Psoas muscle (tissue), 8 donors: ENCODE measurements around the gene CAMSAP2. TPM values are rescaled to one million over a fixed set of nuclear protein-coding genes. Genes with fewer than 3 reads are reported as not detected.
"Not testable (repeated sequence)": the region's sequence is repeated elsewhere in the genome, so short reads cannot be mapped to it uniquely, and the experiment has no call there.

ENCODE experiments used
- ATAC-seq, 4 donors: fragments of 200-7000 bp; cut with Tn5 transposase; one replicate each; pipeline ENCODE4 v1.9.1; 2020; ENCODE audit warnings: moderate library complexity in 3 of 4, mild to moderate bottlenecking in 2 of 4
- DNase-seq, 2 donors: peaks; one replicate each; pipeline ENCODE4 v3.0.0-alpha.2; 2020
- H3K27ac ChIP-seq: fragments of 200-600 bp; one replicate; pipeline ENCODE4 v1.8.0; 2022
- H3K27me3 ChIP-seq, 3 donors: fragments of 200-600 bp in 1 of 3; one replicate each; pipeline versions ENCODE4 v1.6.1 to v1.8.0; 2013 to 2022; ENCODE audit warnings: low read length in 2 of 3, mild to moderate bottlenecking in 2 of 3, moderate library complexity in 1 of 3; ENCODE audit not compliant: insufficient read depth in 3 of 3
- H3K36me3 ChIP-seq, 2 donors: fragments of 200-600 bp in 1 of 2; one replicate each; pipeline versions ENCODE4 v1.6.1 to v1.8.0; 2013 to 2022; ENCODE audit warnings: low read depth in 1 of 2, mild to moderate bottlenecking in 1 of 2, moderate library complexity in 1 of 2; ENCODE audit not compliant: insufficient read depth in 1 of 2
- H3K4me1 ChIP-seq: fragments of 200-600 bp; one replicate; pipeline ENCODE4 v1.8.0; 2022
- H3K4me3 ChIP-seq: fragments of 200-600 bp; one replicate; pipeline ENCODE4 v1.8.0; 2022; ENCODE audit warnings: mild to moderate bottlenecking
- H3K9me3 ChIP-seq: fragments of 200-600 bp; one replicate; pipeline ENCODE4 v1.8.0; 2022
- CTCF ChIP-seq: fragments of 200-600 bp; IDR thresholded peaks from one replicate; pipeline ENCODE4 v1.8.0; 2022; ENCODE audit warnings: antibody characterized with exemption
- WGBS, 3 donors: extraction: QIAGEN DNeasy Blood & Tissue Kit; methylation state at CpG; one replicate each; pipeline versions ENCODE4 v1.1.6 to v1.1.7; 2013; 5-methylcytosine and 5-hydroxymethylcytosine counted together
- intact Hi-C, 2 donors: fragments of 100-400 bp; cut with DNase I; formaldehyde crosslinking; loops; one replicate each; pipeline versions ENCODE4 v1.11.0 to v1.14.2; 2022
- polyA plus RNA-seq, 3 donors: library from polyadenylated mRNA; stranded (reverse); fragments of 200-250 nt; gene quantifications; one replicate each; pipeline ENCODE4 v1.2.3, GENCODE V29; 2013
- total RNA-seq, 4 donors: library from RNA; stranded (reverse); fragmentation: NEBNext Ultra II Directional in 2 of 4; extraction: Animal tissue kit (Norgen Biotek cat#: 25700) in 2 of 4; gene quantifications; one replicate each; pipeline versions ENCODE4 v1.2.1 to v1.2.4, GENCODE V29; 2021 to 2023
- donor health status: healthy with polysubstance abuse.
- donor health status: DM: no; HTN: no; CAD: no; lungs with moderate emphysema.
- donor health status: Bipolar disorder and iron deficiency.
- donor health status: healthy.
- donor health status: DM: yes; HTN: yes; CAD: no.
- donor health status: DM: no; HTN: no; CAD: no.
- donor health status: DM: no; HTN: no; CAD: no.
- donor health status: DM: yes; HTN: yes; CAD: no.

Gene CAMSAP2
- total and polyA plus RNA-seq, 7 donors, result 4.8 to 70.8 (median 37.0) TPM

GRCh38 chr1:200741551-200742207 is 3.0 kb downstream of the CAMSAP2 start:
- no peaks in the 10 kb centered on the region for H3K27me3 ChIP-seq
- H3K4me3 ChIP-seq, result peak overlapping the region; percentile 97
- no peaks in the 10 kb centered on the region for H3K36me3 ChIP-seq
- H3K27ac ChIP-seq, result no peak overlapping the region
- TF ChIP-seq CTCF, result no peak
- peaks cover 55% of the 10 kb centered on the region for H3K4me1 ChIP-seq
- no peaks in the 10 kb centered on the region for H3K9me3 ChIP-seq
- DNase-seq (no peak), ATAC-seq (no peak)
- intact Hi-C loops, result loop anchor here in 1 of 2 donors (5.0 kb wide), 1 partner anchor 119 kb away; the partner anchor contains the start of gene KIF14
- WGBS, 3 donors, result 18 to 31% (median 28%) methylated on average over 3 of the region's 3 CpGs

GRCh38 chr1:200744143-200744542 is 5.5 kb downstream of the CAMSAP2 start:
- TF ChIP-seq CTCF, result no peak
- Histone ChIP-seq H3K36me3 (no peaks in the 10 kb centered on the region), H3K27ac (no peak overlapping the region), H3K4me1 (peaks cover 50% of the 10 kb centered on the region), H3K9me3 (no peaks in the 10 kb centered on the region), H3K4me3 (no peak overlapping the region), H3K27me3 (no peaks in the 10 kb centered on the region)
- intact Hi-C loops, result loop anchor here in 1 of 2 donors (5.0 kb wide), 1 partner anchor 122 kb away; the partner anchor contains the start of gene KIF14
- ATAC-seq, result no peak
- DNase-seq, result no peak
- WGBS, 3 donors, result 95 to 100% (median 100%) methylated on average over 1 of the region's 1 CpG

- no peaks in the 10 kb centered on the region for H3K9me3 ChIP-seq
Measured at GRCh38 chr1:200749090-200749489, 10.4 kb downstream of the CAMSAP2 start.

GRCh38 chr1:200750749-200751148 is 12.1 kb downstream of the CAMSAP2 start:
- H3K36me3 ChIP-seq, H3K9me3 ChIP-seq, H3K4me3 ChIP-seq, ATAC-seq, intact Hi-C loops, H3K27me3 ChIP-seq, H3K27ac ChIP-seq, DNase-seq, H3K4me1 ChIP-seq: not testable (repeated sequence)
- WGBS, 3 donors, result 62 to 82% (median 70%) methylated on average over 10 of the region's 10 CpGs

More at GRCh38 chr1:200749090-200749489, 10.4 kb downstream of the CAMSAP2 start:
- no peak for TF ChIP-seq CTCF
- no peak for DNase-seq
- no peaks in the 10 kb centered on the region for H3K36me3 ChIP-seq
- intact Hi-C loops, result no loop called here
- H3K27me3 ChIP-seq, result no peaks in the 10 kb centered on the region
- no peak overlapping the region for H3K27ac ChIP-seq
- peak; percentile 27 to 65 (median 41) for ATAC-seq
- H3K4me1 ChIP-seq, result peaks cover 16% of the 10 kb centered on the region
- no peak overlapping the region for H3K4me3 ChIP-seq

- DNase-seq, result no peak
- Histone ChIP-seq H3K4me3 (no peak overlapping the region), H3K27ac (no peak overlapping the region), H3K27me3 (no peaks in the 10 kb centered on the region), H3K9me3 (no peaks in the 10 kb centered on the region), H3K4me1 (peaks cover under 1% of the 10 kb centered on the region), H3K36me3 (no peaks in the 10 kb centered on the region)
- 86 to 96% (median 89%) methylated on average over 2 of the region's 2 CpGs for WGBS, 3 donors
- TF ChIP-seq CTCF, result no peak
- intact Hi-C loops, result no loop called here
- ATAC-seq, result peak in 3 of 4 donors; percentile 37 to 75 (median 57)
Measured at GRCh38 chr1:200751717-200752116, 13.0 kb downstream of the CAMSAP2 start.
